T-helper 1 cell (primary cell): Measurements from ENCODE around the gene KIAA1217.
"Not testable (repeated sequence)": the region's sequence is repeated elsewhere in the genome, so short reads cannot be mapped to it uniquely, and the experiment has no call there.

Source experiments
- DNase-seq, 5 donors: peaks; one replicate each; pipeline ENCODE4 v3.0.0-alpha.2; 2012 to 2020

KIAA1217 gene

DNA sequence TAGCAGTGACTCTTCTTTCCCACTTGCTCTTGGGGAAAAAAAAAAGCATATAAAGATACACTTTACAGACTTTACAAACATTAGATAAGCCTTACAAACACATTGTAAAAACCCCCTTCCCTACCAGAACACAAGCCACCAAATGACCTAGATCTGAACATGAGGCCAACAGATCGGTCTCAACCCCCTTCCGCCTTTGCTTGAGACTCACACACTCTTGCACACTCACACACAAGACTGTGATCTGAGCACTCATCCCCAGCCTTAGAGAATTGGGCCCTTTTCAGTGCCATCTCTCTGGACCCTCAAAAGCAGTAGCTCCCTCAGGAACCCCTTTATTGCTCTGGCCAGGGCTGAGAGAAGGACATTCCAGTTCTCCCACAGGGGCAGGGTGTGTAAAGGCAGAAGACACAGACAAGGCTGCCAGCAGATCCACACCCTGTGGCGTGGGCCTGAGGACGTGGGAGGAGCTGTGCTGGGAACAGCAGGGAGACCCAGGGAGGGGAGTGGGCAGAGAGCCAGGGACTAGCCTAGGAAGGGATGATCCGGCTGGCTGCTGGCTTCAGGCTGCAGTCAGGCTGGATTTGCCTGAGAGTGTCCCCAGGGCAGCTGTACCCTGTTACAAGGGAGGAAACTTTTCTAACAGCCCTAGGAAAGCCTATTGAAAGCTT, 206.7 kb downstream of the KIAA1217 start:
- no peak for DNase-seq

DNA sequence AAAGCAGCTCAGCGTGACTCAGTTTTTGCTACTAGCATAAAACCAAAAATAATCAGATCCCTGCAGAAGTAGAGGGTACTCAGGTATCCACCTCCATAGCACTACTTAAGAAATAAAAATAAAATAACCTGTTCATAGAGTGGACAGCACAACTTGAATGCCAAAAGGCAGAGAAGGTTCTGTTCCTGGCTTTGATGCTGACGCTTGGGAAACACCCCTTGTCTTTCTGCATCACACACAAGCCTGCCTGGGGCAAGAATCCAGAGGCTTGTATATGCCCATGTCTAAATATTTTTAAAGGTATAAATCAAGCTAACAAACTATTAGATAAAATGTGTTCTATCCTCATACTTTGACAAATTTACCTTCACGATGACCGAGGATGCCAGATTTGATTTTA, 207.3 kb downstream of the KIAA1217 start:
- no peak for DNase-seq

DNA sequence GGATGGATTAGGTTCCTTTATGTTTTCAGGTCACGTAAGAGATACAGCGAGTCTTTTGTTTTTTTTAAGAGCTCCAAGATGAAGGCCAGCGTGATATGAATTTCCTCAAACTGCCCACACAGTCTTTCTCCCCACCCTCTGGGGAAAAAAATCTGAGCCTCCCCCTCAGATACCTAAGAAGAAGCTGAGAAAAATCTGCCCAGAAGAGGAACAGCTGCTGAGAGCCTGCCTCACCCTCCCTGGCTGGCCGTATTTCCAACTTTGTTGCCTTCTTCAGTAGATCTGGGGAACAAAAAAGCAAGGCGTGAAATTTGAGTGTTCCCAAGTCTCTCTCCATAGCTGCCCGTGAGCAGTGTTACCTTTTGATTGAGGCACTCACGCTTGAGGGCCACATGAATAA, 208.1 kb downstream of the KIAA1217 start:
- DNase-seq = no peak

DNA sequence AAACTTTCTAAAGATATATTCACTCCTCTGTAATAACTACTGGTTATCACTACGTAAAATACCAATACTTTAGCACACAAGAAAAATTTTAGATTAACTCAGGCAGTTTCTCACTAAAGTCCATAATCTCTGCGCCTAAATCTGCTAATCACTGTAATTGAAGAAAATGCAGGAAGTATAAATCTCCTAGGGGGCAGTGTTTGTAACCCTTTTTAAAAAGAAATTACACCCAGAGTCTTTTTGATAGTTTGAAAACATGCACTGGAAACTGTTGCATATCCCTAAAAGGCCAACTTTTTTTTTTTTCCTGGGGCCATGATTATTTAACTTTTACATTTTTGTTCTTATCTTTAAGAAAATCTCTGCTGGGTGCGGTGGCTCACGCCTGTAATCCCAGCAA, 209.6 kb downstream of the KIAA1217 start:
- no peak for DNase-seq

DNA sequence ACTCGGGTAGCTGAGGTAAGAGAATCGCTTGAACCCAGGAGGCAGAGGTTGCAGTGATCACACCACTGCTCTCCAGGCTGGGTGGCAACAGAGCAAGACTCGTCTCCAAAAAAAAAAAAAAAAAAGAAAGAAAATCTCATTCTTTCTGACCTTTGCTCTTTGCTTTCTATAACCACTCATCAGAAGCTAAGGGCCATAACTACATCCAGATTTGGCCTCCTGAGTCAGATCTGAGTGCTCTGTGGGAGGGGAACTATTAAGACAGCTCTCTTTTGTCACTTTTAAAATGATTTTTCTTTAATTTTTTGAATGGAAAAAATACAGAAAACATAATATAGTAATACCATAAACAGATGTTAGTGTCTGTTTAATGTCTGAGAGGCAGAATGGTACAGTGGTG, 210.1 kb downstream of the KIAA1217 start:
- DNase-seq = no peak

DNA sequence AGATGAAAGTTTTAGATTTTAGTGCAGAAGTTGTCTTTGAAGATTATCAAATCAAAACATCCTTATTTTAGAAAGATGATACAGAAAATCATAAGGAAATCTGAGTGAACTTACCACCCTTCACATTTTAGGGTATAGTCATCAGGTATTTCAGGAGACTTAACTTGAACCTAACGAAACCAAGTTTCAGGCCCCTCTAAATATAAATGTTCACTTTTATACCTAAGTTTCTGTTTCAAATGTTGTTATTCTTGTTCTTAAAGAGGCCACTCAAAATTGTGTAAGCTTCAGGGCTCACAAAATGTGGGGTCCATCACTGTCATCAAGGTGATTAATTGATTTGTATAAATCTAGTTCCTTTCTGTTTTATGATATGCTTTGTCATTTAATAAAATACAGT, 216.2 kb downstream of the KIAA1217 start:
- DNase-seq = no peak

DNA sequence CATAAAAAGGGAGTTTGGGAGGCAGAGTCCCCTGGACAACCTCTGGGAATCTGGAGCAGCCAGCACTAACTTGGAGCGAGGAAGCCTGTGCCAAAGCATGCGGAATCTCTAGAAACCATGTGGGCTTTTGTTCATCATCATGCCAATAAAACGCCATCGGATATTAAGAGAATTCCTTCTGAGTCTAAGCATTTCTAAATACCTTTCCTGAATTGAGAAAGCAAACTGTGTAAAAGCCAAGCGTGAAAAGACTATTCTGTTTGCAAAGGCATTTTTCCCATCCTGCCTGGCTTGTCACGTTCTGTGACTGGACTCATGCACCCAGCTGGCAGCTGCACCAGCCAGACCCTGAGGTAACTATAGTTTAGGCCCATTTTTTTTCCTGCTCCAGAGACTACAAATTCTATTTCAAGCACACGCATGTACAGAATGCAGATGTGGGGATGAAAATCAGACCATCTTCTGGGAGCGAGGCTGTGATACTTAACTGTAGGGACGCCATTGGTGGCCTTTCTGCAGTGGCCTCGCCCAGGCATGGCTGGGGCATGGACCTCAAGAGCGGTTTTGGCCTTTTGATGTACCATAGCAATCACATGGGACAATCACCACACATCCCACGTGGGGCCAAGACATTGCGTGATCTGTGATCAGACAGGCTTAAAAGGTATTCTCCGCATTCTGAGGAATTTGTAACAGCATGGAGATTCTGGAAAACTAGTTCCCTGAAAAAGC, 218.9 kb downstream of the KIAA1217 start:
- DNase-seq = no peak

DNA sequence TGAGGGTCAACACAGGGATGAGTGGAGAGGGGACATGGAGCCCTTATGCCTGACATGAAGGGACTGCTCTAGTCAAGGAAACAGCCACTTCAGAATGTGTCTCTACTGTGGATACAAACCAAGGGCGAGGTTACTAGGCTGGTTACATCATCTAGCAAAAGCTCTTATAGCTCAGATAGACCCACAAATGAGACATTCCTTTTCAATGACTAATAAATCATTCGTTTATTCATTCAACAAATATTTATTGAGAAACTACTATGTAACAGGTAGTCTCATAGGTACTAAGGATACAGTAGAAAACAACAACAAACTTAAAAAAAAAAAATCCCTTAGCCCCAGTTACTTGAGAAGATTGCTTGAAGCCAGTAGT, 219.5 kb downstream of the KIAA1217 start:
- DNase-seq = no peak

DNA sequence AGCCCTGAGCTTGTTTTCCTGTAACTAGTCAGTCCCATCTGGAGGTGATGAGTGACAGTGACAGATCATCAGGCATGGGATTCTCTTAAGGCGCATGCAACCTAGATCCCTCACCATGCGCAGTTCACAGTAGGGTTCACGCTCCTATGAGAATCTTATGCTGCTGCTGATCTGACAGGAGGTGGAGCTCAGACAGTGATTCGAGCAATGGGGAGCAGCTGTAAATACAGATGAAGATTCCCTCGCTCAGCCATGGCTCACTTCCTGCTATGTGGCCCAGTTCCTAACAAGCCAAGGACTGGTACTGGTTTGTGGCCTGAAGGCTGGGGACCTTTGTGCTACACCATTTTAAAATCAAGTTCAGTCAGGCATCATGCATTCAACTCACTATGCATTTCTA, 221.7 kb downstream of the KIAA1217 start:
- no peak for DNase-seq

DNA sequence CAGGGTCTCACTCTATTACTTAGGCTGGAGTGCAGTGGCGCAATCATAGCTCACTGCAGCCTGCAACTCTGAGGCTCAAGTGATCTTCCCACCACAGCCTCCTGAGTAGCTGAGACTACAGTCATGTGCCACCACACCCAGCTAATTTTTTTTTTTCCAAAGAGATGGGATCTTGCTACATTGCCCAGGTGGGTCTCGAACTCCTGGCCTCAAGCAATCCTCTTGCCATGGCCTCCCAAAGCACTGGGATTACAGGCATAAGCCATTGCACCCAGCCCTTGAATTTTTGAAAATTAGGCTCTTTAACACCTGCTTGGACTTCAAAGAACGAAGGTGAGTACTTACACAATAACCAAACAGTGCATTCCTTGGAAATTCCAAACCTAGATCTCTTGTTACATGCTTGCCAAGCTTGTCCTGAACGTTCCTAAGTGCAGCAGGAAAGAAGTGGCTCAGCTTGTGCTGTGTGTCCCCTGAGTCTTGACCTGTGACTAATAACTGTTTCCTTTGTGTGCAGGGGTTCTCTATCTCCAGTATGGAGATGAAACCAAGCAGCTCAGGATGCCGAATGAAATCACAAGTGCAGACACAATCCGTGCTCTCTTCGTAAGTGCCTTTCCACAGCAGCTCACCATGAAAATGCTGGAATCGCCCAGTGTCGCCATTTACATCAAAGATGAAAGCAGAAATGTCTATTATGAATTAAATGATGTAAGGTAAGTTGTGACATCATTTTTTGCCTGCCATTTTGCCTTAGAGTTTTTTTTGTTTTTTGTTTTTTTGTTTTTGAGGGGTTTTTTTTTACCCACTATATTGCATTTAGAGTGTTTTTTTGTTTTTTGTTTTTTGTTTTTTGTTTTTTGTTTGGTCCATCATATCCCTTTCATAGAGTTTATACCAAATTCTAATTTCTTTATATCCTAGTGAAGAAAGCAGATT, 223.8 kb downstream of the KIAA1217 start:
- DNase-seq = no peak

DNA sequence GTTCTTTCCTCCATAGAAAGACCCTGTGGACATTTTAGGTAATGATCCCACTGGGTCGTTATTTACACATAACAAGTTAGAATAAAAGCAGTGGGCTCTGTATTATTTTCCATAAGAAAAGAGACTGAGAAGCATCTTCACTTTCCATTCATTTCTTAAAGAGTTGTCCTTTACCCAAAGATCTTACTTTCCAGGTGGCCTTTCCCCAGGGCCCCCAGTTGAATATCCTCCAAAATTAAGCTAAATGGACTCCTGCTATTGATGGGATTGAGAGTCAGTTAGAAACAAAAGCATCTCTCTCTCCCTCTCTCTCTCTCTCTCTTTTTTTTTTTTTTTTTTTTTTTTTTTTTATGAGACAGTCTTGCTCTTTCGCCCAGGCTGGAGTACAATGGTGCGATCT, 224.8 kb downstream of the KIAA1217 start:
- no peak for DNase-seq

DNA sequence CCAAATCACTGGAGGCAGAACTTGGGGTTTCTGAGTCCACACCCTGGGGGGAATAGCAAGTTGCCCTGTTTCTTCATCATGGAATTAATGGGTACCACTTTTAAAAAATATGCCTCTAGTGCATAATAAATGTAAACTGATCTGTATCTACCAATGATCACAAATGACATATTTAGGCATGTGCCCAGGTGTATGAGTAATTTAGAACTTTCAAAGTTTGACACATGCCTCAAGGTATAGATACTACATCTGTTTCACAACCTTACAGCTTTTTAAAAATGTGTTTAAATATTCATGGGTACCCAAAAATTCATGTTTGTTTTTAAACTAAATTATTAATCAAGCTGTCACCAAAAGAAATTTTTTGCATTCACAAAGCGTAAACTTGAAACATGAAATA, 226.0 kb downstream of the KIAA1217 start:
- DNase-seq = no peak

DNA sequence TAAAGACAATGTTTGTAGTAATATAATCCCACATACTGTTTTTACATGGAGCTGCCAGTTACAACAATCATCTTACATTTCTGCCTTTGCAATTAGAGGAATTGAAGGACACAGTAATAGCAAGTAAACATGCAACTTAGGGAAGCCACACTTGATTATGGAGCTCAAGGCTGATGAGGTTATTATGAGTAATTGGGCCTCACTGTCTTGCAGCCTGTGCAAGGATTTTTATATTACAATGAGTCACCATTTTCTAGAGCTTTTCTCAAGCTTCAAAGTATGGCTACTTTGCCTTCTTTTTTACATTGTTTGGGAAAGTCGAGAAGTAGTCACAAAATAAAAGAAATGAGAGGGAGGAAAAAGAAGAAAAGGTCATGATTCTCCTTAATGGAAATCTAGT, 226.4 kb downstream of the KIAA1217 start:
- DNase-seq = no peak

DNA sequence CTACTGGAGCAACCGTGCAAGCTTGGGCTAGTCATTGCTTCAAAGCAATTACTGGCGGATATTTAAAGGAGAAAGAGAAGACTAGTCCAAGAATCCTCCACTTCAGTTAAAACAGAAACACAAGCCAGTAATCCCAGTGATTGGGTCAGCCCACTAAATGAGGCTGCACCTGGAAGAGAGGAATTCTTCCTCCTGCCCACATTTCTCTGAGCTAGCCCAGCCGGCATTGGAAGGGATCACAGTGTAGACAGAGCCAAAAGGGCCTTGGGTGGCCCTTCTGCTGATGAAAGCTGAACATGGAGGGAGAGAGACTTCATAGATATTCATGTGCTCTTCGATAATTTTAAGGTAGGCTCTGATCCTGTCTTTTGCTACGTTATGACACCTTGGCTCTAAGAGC, 228.4 kb downstream of the KIAA1217 start:
- DNase-seq = no peak

DNA sequence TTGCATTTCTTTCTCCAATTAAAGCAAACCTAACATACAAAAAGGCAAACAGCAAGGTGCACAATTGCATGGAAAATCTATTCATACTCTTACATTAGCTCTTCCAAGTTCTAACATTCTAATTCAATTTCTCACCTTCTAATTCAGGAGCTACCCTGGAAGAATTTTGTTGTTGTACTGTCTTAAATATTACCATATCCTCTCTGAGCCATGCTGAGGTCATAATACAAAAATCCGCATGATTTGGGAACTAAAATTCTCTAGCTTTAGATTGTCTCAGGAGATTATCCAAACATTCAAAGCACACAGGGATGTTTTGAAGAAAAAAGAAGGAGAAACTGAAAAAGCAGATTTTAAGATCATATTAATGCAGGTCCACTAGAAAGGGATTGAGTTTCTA, 229.9 kb downstream of the KIAA1217 start:
- DNase-seq = no peak

DNA sequence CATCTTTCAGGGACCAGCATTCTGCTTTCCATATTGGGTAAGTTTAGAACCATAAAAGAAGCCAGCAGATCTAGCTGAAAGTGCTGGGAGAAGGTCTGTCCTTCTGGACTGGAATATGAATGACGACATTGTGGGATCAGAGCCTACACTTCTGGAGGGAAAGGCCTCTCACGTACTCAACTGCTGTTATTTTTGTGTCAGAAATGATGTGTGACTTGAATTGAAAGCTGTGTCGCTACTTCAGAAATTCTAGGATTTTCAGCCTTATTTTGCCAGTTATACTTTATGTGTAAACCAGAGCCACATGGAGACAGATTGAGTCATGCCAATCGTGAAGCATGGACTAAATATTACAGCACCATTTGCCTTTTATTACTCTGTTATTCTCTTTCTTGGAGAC, 231.0 kb downstream of the KIAA1217 start:
- no peak for DNase-seq

DNA sequence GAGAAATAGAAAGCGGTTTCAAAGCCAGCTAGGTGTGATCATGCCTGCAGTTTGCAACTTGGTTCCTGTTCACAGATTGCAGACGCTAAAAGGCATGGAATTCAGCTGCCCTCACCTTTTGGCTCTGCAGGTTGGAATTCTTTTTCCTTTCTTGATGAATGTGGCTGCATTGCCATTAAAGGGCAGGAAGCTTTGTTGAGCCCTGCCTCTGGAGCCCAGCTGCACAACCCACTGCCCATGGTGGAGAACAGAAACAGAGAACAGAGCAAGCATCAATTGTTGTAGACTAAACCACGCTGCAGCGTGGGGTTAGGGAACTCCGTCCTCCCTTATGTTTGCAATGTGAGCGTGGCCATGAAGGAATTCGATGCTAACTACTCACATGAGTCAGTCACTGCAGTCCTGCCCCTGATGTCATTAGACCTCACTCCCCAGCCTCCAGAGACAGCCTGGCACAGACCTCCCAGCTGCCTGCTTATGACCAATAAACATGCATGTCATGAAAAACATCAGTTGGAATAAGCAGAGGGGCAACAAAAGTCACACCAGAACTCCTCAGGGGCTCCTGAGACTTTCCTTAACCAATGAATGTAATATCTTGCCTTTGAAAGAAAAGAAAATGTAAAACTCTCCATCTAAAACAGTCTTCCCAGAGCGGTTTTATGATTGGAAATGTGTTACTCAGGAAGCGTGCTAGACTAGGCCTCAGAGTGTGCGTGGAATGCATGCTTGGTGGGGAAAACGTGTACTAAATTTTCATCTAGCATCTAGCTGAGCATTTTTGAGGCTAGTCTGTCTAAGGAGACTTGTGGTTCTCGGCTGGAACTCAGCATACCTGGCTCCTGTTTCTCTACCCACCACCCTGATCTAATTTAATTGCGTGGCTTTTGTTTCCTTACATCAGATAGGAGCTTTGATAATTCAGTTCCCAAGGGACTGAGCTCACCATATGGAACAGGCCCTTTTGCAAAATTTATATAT, 232.2 kb downstream of the KIAA1217 start:
- no peak for DNase-seq

DNA sequence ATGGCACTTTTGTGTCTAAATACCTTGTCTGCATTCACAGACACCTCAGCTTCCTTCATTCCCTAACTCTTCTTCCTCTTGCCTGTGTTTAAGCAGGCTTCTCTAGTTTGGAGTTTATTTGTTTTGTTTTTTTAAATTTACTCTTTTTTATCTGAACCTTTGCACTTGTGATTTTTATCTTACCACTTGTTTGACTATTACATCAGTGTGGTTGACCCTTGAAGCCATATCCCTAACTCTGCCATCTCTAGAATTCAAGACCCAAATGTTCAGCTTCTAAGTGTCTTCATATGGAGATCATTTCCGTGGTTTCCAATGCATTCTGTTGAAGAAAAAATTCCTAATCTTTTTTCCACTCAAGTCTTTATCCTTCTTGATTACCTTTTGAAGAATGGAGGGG, 233.3 kb downstream of the KIAA1217 start:
- DNase-seq = no peak

DNA sequence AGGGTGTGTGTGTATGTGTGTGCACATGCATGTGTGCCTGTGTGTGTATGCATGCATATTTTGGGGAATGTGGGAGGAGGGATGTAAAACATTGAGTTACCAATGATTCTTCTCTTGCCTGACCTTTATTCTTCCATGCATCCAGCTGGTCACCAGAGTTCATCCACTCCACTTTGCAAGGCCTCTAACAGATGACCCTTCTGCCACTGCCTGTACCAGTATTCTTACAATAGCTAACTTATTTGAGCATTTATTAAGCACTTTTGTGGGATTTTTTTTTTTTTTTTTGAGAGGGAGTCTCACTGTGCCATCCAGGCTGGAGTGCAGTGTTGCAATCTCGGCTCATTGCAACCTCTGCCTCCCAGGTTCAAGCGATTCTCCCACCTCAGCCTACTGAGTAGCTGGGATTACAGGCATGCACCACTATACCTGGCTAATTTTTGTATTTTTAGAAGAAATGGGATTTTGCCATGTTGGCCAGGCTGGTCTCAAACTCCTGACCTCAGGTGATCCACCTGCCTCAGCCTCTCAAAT, 233.8 kb downstream of the KIAA1217 start:
- not testable (repeated sequence) for DNase-seq

DNA sequence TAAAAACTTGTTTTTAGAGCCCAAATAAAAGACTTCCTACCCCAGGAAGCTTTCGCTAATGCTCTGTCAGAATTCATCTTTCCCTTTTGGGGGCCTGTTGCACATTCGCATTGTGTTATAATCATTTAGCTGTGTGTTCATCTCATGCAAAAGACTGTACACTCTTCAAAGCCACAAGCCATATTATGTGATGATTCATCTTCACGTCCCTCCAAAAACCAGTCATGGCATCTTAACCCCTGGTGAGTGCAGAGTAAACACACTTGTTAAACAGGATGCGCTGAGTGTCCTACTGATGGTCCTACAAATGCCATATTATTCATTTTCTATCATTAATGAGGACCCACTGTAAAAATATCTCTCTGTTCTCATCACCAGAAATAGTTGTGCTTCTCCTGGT, 235.4 kb downstream of the KIAA1217 start:
- DNase-seq = peak in 1 of 5 donors; percentile 41

DNA sequence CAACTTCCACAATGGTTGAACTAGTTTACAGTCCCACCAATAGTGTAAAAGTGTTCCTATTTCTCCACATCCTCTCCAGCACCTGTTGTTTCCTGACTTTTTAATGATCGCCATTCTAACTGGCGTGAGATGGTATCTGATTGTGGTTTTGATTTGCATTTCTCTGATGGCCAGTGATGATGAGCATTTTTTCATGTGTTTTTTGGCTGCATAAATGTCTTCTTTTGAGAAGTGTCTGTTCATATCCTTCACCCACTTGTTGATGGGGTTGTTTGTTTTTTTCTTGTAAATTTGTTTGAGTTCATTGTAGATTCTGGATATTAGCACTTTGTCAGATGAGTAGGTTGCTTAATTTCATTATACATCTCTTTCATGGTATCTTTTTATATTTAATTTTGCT, 237.0 kb downstream of the KIAA1217 start:
- DNase-seq = not testable (repeated sequence)

DNA sequence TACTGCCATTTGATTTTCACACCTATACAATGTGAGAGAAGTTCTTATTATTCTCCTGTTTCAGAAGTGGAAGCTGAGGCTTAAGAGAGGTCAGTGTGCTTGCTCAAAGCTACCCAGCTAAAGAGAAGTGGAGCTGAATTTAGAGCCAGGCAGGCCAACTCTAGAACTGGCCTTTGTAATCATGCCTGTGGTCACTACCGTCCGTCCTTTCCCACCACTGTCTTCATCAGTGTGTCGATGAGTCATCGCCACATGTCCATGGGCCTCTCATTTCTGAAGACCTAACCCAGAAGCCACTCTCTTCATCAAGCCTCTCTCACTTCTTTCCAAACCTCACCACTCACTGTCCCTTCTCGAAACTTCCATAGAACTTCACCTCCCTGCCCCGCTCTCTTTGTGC, 237.8 kb downstream of the KIAA1217 start:
- DNase-seq = no peak
